Measurements from ENCODE around the gene CCL17.

CCL17 gene

GRCh38 chr16:57401943-57402640, 2.5 kb upstream of the CCL17 start:
- no peak for DNase-seq

GRCh38 chr16:57405097-57405496, 530 bp downstream of the CCL17 start:
- DNase-seq, result no peak

- no peak for DNase-seq
These were observed 2.3 kb downstream of the CCL17 start for GRCh38 chr16:57406881-57407280.

GRCh38 chr16:57407521-57408353, 3.2 kb downstream of the CCL17 start:
- no peak for DNase-seq

- no peak for DNase-seq
These were observed 4.5 kb downstream of the CCL17 start for GRCh38 chr16:57409065-57409464.

GRCh38 chr16:57409870-57410587, 5.5 kb downstream of the CCL17 start:
- DNase-seq, result no peak

- DNase-seq, result no peak
These were observed 6.9 kb downstream of the CCL17 start for GRCh38 chr16:57411362-57411976.

GRCh38 chr16:57412584-57412983, 8.0 kb downstream of the CCL17 start:
- no peak for DNase-seq

- no peak for DNase-seq
These were observed 8.7 kb downstream of the CCL17 start for GRCh38 chr16:57413301-57413730.

GRCh38 chr16:57413733-57414132, 9.2 kb downstream of the CCL17 start:
- DNase-seq, result no peak

- DNase-seq, result no peak
These were observed 11.5 kb downstream of the CCL17 start for GRCh38 chr16:57416084-57416483.

GRCh38 chr16:57419506-57419905, 14.9 kb downstream of the CCL17 start:
- DNase-seq, result no peak

GRCh38 chr16:57422026-57422944, 17.7 kb downstream of the CCL17 start:
- DNase-seq, result no peak

- DNase-seq, result no peak
These were observed 18.6 kb downstream of the CCL17 start for GRCh38 chr16:57423152-57423551.

- DNase-seq, result no peak
These were observed 20.0 kb downstream of the CCL17 start for GRCh38 chr16:57424583-57424982.

GRCh38 chr16:57426356-57426755, 21.8 kb downstream of the CCL17 start:
- DNase-seq, result no peak

- DNase-seq, result no peak
These were observed 22.7 kb downstream of the CCL17 start for GRCh38 chr16:57427307-57427706.

- DNase-seq, result no peak
These were observed 23.3 kb downstream of the CCL17 start for GRCh38 chr16:57427824-57428223.

- no peak for DNase-seq
These were observed 26.4 kb downstream of the CCL17 start for GRCh38 chr16:57430955-57431354.

- DNase-seq, result no peak
These were observed 27.9 kb downstream of the CCL17 start for GRCh38 chr16:57432505-57432904.

GRCh38 chr16:57432989-57433388, 28.4 kb downstream of the CCL17 start:
- no peak for DNase-seq

- DNase-seq, result no peak
These were observed 29.4 kb downstream of the CCL17 start for GRCh38 chr16:57434003-57434402.

All from activated effector memory CD4-positive, alpha-beta T cell treated with Interleukin-2 at 50 U/mL for 16 hours (primary cell).